K562 (cell line): ENCODE data around the gene TOMT. TPM values are rescaled to one million over a fixed set of nuclear protein-coding genes. Genes with fewer than 3 reads are reported as not detected.
A peak's percentile ranks its signal among the peaks of the same experiment; 100 is the strongest.

Source experiments
- BCLAF1 ChIP-seq, 2 experiments: fragments of 450-650 bp in 1 of 2; IDR thresholded peaks; 2 replicates each; pipeline ENCODE4 v1.6.1; 2011 to 2017; ENCODE audit warnings: low read depth in 2 of 2, antibody characterized with exemption in 1 of 2, borderline replicate concordance in 1 of 2, low read length in 1 of 2, mild to moderate bottlenecking in 1 of 2, mixed read lengths in 1 of 2; ENCODE audit not compliant: control insufficient read depth in 1 of 2
- BMI1 ChIP-seq: fragments of 150-350 bp; IDR thresholded peaks from 2 replicates; pipeline ENCODE4 v1.6.1; 2014; ENCODE audit warnings: low read length
- CREM ChIP-seq: IDR thresholded peaks from 2 replicates; pipeline ENCODE4 v1.6.1; 2014; ENCODE audit warnings: antibody characterized with exemption, low read depth
- DPF2 ChIP-seq: fragments of 450-650 bp; IDR thresholded peaks from 2 replicates; pipeline ENCODE4 v1.6.1; 2016
- E2F8 ChIP-seq: fragments of 450-650 bp; IDR thresholded peaks from 2 replicates; pipeline ENCODE4 v1.7.1; 2018; ENCODE audit warnings: mild to moderate bottlenecking, low read depth; ENCODE audit not compliant: partially characterized antibody
- GATA2 ChIP-seq: sonication (generic); formaldehyde crosslinking; IDR thresholded peaks from 2 replicates; pipeline ENCODE4 v1.4.0; 2020; ENCODE audit warnings: mild to moderate bottlenecking, missing genetic modification reagents
- HDGF ChIP-seq: fragments of 450-650 bp; IDR thresholded peaks from 2 replicates; pipeline ENCODE4 v1.6.1; 2016
- MIER1 ChIP-seq: fragments of 450-650 bp; IDR thresholded peaks from 2 replicates; pipeline ENCODE4 v1.6.1; 2016; ENCODE audit warnings: antibody characterized with exemption, mild to moderate bottlenecking, low read depth
- NCOA2 ChIP-seq, 2 experiments: fragments of 450-650 bp; IDR thresholded peaks; 2 replicates each; pipeline ENCODE4 v1.6.1; 2018; ENCODE audit warnings: mild to moderate bottlenecking in 2 of 2, moderate library complexity in 1 of 2; ENCODE audit not compliant: partially characterized antibody in 2 of 2
- PHB ChIP-seq: fragments of 250-450 bp; sonication (Bioruptor Pico); IDR thresholded peaks from 2 replicates; pipeline ENCODE4 v1.5.0; 2021
- SAFB ChIP-seq: fragments of 200-400 bp; formaldehyde crosslinking; IDR thresholded peaks from 2 replicates; pipeline ENCODE4 v1.6.1; 2017; ENCODE audit warnings: low read depth, low read length, borderline replicate concordance
- SNAPC5 ChIP-seq: fragments of 250-450 bp; sonication (Bioruptor Pico); IDR thresholded peaks from 2 replicates; pipeline ENCODE4 v1.8.0; 2021; ENCODE audit warnings: moderate library complexity, mild to moderate bottlenecking, inconsistent platforms
- SPI1 ChIP-seq: IDR thresholded peaks from 2 replicates; pipeline ENCODE4 v1.6.1; 2011; ENCODE audit warnings: low read depth, low read length, control low read depth, borderline replicate concordance
- ZNF512 ChIP-seq: IDR thresholded peaks from 2 replicates; pipeline ENCODE4 v1.6.1; 2016; ENCODE audit warnings: missing genetic modification characterization, missing compliant biosample characterization
- ZNF592 ChIP-seq: fragments of 450-650 bp; IDR thresholded peaks from 2 replicates; pipeline ENCODE4 v1.6.1; 2017; ENCODE audit warnings: antibody characterized with exemption, mild to moderate bottlenecking
- polyA plus RNA-seq, 8 experiments: library from polyadenylated mRNA; depleted of rRNA in 4 of 8; stranded (reverse) in 5 of 8; unstranded in 3 of 8; fragments of >200 nt; fragmentation: Nextera tagmentation in 2 of 8; fragmentation: Illumina TruSeq in 1 of 8; extraction: Ambion mirVana in 2 of 8; extraction: Trizol in 1 of 8; gene quantifications; 2 replicates each; pipeline versions ENCODE4 v1.2.1 to v1.2.3, GENCODE V29; 2011 to 2014; ENCODE audit warnings: inconsistent platforms in 1 of 8, missing spikeins in 1 of 8
- total RNA-seq, 7 experiments: library from RNA; depleted of rRNA in 6 of 7; stranded (reverse); fragments of >200 nt in 6 of 7; fragmentation: Illumina TruSeq in 2 of 7; extraction: Trizol in 2 of 7; gene quantifications; 2 replicates each; pipeline versions ENCODE4 v1.2.1 to v1.2.3, GENCODE V29; 2011 to 2021; ENCODE audit warnings: low replicate concordance in 1 of 7

Gene TOMT
- total and polyA plus RNA-seq, 9 of the 15 experiments (the other 6 are each of a cell fraction or from before 2014, with no cell fraction given): not detected

- 0 out of 2 replicates have a peak, but pooled peaks have one; percentile 8 for TF ChIP-seq ZNF592
- no peak for TF ChIP-seq SNAPC5
- TF ChIP-seq ZNF512: no peak
- TF ChIP-seq BMI1: peak; percentile 97
- TF ChIP-seq E2F8: peak; percentile 79
- no peak for TF ChIP-seq MIER1
- TF ChIP-seq SAFB: no peak
- no peak for TF ChIP-seq PHB (CRISPR knock-in tag)
- TF ChIP-seq NCOA2 (IDR thresholded peaks at IDR 0.05; ENCODE audit: partially characterized antibody in 2 of 2): no peak
- TF ChIP-seq SPI1: peak; percentile 88
- TF ChIP-seq CREM: peak; percentile 97
- peak in 1 of 2 experiments; percentile 59; a peak in 1 of 4 replicates for TF ChIP-seq BCLAF1 (IDR thresholded peaks at IDR 0.05; ENCODE audit: borderline replicate concordance in 1 of 2, control insufficient read depth in 1 of 2, low read depth in 2 of 2, low read length in 1 of 2)
- no peak for TF ChIP-seq HDGF
- TF ChIP-seq GATA2 (CRISPR knock-in tag): no peak
- peak; percentile 66; the same call in 1 of the 2 replicates for TF ChIP-seq DPF2
Measured at GRCh38 chr11:72080326-72081183, 25.2 kb upstream of the TOMT start, which contains the start of the genes LRRC51 and NUMA1 (continued).
